MV-4-11 (cell line): ENCODE measurements around the gene VWA3A.
"Not testable (repeated sequence)": the region's sequence is repeated elsewhere in the genome, so short reads cannot be mapped to it uniquely, and the experiment has no call there.

Source experiments
- DNase-seq: peaks from one replicate; lab custom pipeline; 2025; lab: John Stamatoyannopoulos, UW

The VWA3A gene

DNA sequence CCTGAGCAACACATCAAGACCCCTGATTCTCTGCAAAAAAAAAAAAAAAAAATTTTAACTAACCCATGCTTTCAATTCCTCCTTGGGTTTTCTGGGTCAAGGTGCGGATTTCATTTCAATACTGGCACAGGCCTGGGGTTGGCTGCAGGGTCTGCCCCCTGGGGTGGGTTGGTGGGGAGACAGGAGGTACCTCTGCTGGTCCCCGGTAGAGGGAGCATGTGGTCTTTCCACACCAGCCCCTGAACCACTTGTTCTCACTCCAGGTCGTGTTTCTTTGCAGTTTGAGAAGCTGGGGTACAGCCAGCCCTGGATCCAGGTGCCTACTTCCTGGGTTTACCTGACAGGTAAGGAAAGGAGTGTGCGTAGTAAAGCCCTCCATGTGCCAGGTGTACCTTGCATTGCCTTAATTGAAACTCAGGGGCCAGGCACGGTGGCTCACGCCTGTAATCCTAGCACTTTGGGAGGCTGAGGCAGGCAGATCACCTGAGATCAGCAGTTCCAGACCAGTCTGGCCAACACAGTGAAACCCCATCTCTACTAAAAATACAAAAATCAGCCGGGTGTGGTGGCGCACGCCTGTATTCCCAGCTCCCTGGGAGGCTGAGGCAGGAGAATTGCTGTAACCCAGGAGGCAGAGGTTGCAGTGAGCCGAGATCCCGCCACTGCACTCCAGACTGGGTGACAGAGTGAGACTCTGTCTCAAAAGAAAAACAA, 91.7 kb downstream of the VWA3A start:
- DNase-seq, result no peak

DNA sequence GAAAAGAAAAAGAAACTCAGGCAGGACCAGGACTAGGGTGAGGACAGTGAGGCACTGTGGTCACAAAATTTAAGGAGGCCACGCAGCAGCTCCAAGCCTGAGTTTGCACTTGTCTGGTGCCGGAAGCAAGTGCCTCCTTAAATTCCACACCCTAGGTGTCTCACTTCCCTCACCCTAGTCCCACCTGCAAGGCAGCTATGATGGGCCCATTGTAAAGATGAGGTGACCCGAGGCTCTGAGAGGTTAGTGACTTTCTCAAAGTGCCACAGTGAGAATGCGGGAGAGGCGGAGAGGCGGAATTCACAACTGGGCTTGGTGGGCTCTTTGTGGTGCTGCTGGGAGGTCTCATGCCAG, 92.3 kb downstream of the VWA3A start:
- DNase-seq, result no peak

DNA sequence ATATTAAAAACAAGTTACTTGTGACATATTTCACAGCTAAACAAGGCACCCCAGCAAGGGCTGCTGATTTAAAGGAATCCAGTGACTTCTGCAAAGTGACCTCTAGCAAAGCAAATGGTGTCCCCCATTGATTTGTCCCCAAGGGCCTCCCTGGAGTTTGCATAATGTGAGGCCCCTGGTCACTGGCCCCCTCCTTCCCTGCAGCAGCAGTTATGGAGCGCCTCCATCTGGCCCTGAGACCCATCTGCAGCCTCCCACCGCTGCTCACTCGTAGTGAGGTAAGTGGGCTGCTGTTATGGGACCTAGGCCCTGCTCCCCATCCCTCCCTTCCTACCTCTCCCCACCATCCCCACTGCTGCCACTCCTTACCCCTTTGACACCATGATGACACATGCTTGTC, 94.2 kb downstream of the VWA3A start:
- DNase-seq, result no peak

DNA sequence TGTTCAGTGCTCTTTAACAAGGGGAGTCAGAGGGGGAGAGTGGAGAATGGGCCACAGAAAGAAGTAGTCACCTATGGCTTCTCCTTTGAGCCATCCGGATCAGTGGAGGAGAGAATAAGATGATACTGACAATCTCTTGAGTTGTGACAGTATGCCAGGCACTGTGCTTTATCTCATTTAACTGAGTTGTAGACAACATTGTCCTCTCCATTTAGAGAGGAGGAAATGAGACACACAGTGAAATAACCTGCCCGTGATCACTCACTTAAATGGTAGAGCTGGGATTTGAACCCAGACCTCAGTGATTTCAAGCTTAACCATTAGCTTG, 95.9 kb downstream of the VWA3A start:
- DNase-seq, result no peak

DNA sequence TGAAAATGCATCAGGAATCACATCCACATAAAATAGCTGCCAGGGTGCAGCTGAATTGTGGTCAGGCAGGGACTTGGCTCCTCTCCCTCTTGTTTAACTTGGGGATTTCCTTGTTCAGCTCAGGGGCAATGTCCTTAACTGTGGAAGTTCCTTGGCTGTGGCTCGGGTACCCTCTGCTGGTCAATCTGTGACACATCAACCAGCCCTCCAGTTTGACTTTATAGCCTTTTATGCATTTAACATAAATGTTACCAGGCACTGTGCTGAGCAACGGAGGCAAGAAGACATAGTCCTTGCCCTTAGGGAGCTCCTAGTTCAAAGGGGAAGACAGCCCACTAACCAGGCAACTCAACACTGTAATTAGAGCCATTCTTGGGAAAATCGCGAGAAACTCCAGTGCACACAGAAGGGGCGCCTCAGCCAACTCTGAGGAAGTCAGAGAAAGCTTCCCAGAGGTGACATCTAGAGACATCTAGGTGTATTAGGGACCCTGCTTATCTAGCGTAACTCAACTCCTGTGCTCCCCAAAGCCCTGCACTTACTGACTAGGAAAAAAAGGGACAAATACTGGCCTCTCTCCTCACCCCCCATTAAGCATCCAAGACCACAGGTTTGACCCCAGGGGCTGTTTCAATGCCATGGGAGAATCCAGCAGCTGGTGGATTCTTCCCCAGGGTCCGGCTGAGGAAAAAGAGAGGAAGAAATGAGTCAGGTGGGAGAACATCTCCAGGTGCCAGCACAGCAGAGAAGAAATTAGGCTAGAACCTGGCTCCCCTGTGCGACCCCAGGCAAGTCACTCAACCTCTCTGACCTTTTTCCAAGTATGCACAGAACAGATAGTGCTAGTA, 96.5 kb downstream of the VWA3A start:
- DNase-seq, result peak; percentile 80

DNA sequence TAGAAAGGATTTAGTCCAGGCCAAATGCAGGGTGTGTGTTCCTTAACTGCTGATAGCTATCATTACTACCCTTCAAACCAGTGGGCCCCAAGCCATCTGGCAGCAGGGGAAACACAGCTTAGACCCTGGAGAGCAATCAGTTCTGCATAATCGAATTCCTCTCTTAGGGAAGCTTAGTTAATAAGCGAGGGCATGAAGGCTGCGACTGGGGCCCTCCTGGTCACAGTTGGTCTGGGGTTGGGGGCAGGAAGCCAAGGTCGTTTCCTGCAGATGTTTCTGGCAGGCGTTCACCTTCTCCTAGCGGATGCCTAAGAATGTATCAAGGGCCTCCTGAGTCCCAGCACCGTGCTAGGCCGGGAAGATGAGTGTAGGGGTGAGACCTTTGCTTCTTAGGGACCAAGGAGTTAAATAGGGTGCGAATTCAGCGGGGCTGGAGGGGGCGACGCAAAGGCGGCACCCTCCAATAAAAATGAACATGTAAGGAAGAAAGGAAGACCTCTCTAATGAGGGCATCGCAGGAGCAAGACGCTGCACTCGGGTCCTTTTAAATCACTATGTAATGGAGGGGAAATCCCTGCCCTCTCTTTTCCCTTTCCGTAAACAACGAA, 97.2 kb downstream of the VWA3A start:
- DNase-seq, result no peak

DNA sequence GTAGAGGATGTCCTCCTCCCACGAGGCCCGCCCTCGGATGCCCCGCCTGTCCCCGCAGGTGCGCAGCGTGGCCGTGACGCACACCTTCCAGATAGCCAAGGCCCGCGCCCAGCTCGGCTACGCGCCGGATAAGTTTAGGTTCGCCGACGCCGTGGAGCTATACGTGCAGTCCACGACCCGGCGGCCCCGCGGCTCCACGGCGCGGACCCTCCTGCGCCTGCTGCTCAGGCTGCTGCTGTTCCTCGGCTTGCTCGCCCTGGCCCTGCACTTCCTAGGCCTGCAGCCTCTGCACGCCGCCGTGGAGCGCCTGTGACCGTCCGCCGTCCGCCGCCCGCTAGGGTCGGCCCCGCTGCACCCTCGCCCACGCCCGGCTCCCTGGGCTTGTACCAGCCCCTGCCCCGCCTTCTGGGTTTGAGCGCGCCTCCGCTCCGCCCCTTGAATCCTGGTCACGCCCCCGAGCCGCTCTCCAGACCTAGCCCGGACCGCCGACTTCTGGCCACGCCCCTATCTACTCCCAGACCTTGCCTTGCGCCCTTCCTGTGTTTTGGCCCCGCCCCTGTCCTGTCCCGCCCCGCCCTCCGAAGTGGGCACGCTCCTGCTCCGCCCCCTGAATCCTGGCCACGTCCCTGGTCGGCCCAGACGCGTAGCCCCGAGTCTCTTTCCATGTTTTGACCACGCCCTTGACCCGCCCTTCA, 97.9 kb downstream of the VWA3A start:
- DNase-seq, result no peak

DNA sequence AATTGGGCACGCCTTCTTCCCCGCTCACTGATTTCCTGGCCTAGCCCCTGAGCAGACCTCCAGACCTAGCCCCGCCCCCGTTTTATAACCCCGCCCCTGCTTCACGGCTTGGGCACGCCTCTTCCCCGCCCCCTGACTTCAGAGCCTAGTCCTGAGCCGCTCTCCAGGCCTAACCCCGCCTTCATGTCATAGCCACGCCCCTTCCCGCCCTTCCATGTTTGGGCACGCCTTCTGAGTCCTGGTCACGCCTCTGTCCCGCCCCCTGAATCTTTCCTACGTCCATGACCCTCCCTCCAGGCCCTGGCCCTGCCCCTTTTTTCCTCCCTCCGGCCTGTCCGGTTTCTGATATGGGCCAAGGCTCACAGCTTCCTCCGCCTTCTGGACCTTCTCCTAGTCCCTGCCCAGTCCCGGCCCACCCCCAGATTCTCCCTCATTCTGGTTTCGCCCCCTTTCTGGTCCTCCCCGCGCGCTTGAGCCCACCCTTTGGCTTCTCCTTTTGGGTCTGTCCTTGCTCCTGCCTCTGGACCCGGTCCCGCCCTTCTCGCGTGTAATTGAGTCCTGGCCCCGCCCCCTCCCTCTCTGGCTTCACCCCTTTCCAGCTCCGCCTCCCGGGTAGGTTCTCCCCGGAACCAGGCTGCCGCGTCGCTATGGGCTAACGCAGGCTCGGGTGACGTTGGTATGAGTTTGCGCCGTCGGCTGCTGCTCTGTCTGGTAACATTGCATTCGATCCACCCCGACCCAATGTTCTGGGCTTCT, 98.6 kb downstream of the VWA3A start:
- DNase-seq, result peak; percentile 97

DNA sequence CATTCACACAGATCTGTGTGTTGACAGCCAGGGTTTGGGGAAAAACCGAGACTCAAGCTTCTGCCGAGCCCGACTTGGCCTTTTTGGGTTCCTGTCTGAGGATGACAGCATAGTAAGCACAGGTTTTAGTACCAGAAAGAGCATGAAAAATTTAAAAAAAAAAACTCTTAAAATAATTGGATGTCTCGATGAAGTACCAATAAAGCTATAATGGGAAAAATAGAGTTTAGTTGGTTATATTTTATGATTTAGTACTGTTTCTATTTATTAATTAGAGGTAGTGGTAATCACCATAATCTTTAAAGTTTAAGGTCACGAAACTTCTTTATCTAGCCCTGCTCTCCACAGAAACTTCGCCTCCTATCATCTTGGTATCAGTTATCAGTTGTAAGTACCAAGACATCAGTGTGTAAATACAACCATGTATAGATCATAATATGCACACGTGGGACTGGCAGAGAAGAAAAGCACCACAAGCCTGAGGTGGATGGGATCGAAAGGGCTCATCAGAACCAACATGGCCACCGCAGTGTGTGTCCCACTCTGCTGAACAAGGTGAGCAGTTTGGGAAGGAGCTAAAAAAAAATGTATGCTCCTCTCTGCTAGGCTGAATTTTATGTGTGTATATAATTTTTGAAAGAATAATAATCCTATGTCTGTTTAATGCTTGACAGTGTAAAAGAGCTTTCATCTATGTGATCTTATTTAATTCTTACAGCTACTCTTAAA, 99.4 kb downstream of the VWA3A start:
- no peak for DNase-seq

DNA sequence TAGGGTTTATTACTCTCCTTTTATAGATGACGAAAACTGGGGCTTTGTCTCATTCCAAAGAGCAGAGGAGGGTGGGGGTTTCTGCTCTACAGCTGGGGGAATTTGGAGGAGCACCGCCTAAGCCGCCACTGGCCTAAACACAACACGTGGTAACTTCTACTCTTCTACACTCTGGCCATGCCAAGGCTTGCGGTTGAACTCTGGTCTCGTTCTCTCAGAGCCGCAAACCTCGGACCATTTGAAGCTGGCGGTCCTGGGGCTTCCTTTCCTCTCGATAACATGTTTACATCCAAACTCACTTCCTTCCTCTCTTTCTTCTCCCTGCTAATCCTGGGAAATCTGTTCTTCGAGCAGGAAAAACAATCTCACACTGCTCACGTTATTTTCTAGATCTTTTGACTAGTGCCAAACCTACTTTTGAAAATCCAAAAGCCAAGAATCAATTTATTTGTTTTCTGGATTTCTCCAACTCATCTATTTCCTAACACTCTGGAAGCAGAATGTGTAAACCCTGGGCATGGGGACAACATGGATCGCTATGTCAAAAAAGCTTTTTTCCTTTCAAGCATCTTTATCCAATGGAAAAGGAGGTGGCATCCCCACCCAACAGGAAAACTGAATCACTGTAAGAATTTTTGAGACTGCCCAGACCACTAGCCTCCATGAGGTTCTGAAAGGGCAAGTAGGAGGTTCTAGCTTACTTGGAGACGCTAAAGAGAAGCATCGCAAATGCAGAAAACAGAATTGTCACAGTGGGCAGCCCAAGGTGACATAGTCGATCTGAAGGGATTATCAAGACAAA, 100.1 kb downstream of the VWA3A start:
- peak; percentile 93 for DNase-seq

DNA sequence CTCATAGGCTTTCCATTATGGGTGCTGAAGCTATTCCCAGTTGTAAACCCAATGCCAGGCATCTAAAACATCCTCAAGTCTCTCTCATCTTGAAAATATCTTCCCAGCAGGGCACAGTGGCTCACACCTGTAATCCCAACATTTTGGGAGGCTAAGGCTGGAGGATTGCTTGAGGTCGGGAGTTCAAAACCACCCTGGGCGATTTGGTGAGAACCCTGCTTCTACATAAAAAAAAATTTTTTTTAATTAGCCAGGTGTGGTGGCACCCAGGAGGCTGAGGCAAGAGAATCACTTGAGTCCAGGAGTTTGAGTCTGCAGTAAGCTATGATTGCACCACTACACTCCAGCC, 100.7 kb downstream of the VWA3A start:
- DNase-seq, result no peak

DNA sequence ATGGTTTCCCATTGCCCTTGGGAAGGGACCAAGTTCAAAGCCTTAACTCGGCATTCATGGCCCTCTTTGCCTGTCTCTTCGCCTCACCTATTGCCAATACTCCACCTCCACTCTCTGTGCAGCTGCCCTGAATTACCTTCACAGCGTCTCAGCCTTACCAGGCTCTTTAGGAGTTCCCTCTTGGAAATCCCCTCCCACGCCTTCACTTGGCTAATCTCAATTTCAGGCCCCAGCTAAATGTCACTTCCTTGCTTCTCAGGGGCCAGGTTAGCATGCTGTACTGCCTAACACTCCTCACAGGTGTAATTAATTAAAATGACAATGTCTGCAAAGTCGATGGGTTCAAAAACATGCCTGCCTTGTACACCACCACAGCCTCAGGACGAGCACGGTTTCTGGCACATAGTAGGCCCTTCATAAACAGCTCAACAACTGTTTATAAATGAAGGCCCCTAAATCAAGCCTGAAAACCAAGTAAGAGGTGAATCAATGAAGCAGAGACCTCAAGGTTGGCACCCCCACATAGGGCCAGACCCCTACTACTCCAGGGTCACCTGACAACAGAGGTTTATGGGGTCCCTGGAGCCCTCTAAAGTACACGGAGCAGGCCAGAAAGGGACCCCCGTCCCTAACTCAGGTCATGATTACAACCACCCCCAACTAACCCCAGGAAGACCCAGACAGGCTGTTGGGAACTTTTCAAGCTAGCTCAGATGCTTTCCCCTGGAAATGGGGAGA, 102.5 kb downstream of the VWA3A start:
- DNase-seq, result no peak

DNA sequence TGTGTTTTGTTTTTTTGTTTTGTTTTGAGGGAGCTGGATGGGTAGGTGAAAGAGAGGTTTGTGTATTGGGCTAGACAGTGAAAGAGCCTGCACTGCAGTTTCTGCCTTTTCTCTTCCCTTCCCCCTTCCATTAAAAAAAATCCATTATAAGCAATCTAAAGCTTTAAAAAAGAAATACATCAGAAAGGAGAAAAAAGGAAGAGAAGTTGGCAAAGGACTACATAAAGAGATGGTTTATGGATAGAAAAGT, 103.0 kb downstream of the VWA3A start:
- DNase-seq, result no peak

DNA sequence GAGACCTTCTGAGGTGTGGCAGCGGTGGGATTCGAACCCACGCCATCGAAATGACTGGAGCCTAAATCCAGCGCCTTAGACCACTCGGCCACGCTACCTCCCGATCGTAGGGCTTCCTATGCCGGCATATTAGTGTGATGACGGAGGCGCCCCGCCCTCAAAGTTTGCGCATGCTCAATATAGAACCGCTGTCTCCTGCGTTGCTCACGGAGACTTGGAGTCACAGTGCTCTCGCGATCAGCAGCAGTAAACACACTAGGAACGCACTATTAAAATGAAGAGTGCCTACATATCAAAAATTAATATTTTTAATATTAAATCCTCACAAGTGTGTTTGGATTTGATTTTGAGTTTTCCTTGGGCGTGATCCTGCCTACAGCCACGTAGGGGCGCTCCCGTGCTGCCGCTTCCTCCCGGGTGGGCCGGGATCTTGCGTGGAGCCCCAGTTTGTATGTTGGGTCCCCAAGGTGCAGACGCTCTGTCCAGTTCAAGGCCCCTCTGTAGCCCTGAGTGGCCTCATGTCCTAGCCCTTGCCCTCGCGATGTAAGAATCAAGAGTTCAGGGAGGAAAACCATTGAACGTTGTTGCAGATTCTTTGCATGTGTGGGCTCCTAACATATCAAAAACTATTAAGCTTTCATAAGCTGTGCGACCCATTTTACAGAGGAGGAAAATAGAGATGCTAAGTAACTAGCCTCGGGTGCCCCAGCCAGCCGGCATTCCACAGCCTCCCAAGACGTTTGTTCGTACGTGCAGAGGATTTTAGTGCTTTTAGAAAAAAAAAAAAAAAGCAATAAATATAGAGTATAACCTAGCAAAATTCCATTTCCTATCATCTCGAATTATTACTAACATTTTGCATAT, 103.6 kb downstream of the VWA3A start:
- peak; percentile 87 for DNase-seq

DNA sequence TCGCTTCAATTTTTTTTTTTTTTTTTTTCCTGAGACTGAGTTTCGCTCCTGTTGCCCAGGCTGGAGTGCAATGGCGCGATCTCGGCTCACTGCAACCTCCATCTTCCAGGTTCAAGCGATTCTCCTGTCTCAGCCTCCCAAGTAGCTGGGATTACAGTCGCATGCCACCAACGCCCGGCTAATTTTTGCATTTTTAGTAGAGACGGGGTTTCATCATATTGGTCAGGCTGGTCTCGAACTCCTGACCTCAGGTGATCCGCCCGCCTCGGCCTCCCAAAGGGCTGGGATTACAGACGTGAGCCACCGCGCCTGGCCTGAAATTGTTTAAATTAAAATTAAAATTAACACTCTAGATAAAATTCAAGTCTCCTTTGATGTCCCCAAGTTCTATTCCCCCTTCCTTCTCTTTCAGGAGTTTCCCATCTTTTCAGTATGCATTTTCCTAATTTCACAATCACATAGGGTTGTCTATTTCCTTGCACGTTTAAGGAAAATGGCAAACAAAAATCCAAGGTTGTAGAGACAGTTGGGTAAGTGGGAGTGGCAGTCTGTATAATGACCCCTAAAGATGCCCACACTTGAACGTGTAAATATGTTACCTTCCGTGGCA, 104.3 kb downstream of the VWA3A start:
- not testable (repeated sequence) for DNase-seq

DNA sequence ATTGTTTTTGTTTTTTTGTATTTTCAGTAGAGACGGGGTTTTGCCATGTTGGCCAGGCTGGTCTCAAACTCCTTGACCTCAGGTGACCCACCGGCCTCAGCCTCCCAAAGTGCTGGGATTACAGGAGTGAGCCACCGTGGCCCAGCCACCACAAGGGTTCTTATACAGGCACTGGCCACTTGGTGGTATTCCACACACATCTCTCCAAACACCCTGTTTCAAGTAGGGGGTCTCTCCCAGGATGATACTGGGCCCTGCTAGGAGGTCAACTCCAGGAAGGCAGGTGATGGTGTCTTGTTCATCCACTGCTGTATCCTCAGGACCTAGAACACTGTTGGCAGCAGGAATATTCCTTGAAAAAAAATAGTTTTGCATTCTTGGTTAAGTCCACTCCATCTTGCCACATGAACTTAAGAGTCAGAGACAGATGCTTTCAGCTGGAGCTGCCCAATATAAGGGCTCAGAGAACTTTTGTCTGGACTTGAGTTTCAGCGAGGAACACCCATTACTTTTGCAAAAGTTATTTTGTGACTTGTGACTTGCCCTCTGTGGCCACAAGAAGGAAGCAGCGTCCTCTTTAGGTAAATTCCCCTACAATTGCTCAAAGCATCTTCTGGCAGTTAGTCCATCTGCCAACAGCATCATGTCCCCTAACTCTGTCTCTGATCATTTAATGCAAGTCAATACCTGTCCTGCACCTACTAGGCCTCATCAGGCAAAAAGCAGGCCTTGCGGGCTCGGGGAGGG, 106.4 kb downstream of the VWA3A start:
- DNase-seq, result peak; percentile 35

DNA sequence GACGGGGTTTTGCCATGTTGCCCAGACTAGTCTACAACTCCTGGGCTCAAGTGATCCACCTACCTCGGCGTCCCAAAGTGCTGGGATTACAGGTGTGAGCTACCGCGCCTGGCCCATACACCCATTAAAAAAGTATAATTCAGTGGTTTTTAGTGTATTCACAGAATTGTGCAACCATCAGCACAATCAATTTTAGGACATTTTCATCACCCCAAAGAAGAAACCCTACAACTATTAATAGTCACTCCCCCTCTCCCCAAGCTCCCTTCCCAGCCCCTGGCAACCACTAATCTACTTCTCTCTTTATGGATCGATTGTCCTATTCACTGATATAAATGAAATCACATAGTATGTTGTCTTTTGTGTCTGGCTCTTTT, 109.9 kb downstream of the VWA3A start:
- no peak for DNase-seq

DNA sequence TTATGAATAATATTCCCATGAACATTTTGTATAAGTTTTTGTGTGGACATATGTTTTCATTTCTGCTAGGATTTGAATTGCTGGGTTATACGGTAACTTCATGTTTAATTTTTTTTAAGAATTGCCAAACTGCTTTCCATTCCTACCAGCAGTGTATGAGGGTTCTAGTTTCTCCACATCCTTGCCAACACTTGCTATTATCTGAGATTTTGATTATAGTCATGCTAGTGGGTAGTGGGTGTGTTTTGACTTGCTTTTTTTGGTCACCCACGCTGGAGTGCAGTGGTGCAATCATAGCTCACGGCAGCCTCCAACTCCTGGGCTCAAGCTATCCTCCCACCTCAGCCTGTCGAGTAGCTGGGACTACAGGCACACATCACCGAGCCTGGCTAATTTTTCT, 110.8 kb downstream of the VWA3A start:
- DNase-seq, result no peak
